HAP-1 (cell line): Measurements from ENCODE around the gene DLK2.
"Not testable (repeated sequence)": the region's sequence is repeated elsewhere in the genome, so short reads cannot be mapped to it uniquely, and the experiment has no call there.

Source experiments
- DNase-seq, 2 experiments: peaks; one replicate each; pipeline ENCODE4 v3.0.0-alpha.2; 2016 to 2020; ENCODE audit warnings: low spot score in 2 of 2
- H3K27me3 ChIP-seq: fragments of 250-450 bp; sonication (Bioruptor Pico); 2 replicates; pipeline ENCODE4 v1.5.1; 2020; ENCODE audit warnings: low read depth, mild to moderate bottlenecking, moderate library complexity
- H3K36me3 ChIP-seq: fragments of 250-450 bp; sonication (Bioruptor Pico); replicated peaks from 2 replicates; pipeline ENCODE4 v1.5.1; 2020; ENCODE audit warnings: mild to moderate bottlenecking
- H3K4me1 ChIP-seq: fragments of 250-450 bp; sonication (Bioruptor Pico); 2 replicates; pipeline ENCODE4 v1.5.1; 2020; ENCODE audit warnings: mild to moderate bottlenecking
- H3K4me3 ChIP-seq: fragments of 250-450 bp; sonication (Bioruptor Pico); 2 replicates; pipeline ENCODE4 v1.5.1; 2020; ENCODE audit warnings: mild to moderate bottlenecking, moderate library complexity
- H3K9me3 ChIP-seq: fragments of 250-450 bp; sonication (Bioruptor Pico); 2 replicates; pipeline ENCODE4 v1.5.1; 2020; ENCODE audit warnings: mild to moderate bottlenecking, moderate library complexity
- in situ Hi-C: fragments of 300-500 bp; cut with MboI; formaldehyde crosslinking; loops from 3 replicates; pipeline ENCODE4 v1.14.3; 2020; ENCODE audit warnings: low sequenced_read_pairs, inconsistent platforms, mixed read lengths

Gene DLK2

GRCh38 chr6:43472515-43472914, 17.2 kb upstream of the DLK2 start:
- in situ Hi-C loops: no loop called here
- no peaks in the 10 kb centered on the region for H3K36me3 ChIP-seq
- no peak for DNase-seq

GRCh38 chr6:43471399-43471798, 16.1 kb upstream of the DLK2 start:
- H3K27me3 ChIP-seq: no peaks in the 10 kb centered on the region
- in situ Hi-C loops: no loop called here
- no peaks in the 10 kb centered on the region for H3K36me3 ChIP-seq
- no peak for DNase-seq
- H3K9me3 ChIP-seq: no peaks in the 10 kb centered on the region
- no peaks in the 10 kb centered on the region for H3K4me1 ChIP-seq
- H3K4me3 ChIP-seq: no peak overlapping the region

More at GRCh38 chr6:43472515-43472914, 17.2 kb upstream of the DLK2 start:
- Histone ChIP-seq H3K4me1 (peaks cover 4% of the 10 kb centered on the region; the same call in 1 of the 2 replicates), H3K4me3 (no peak overlapping the region), H3K9me3 (no peaks in the 10 kb centered on the region), H3K27me3 (no peaks in the 10 kb centered on the region)

GRCh38 chr6:43469947-43470346, 14.6 kb upstream of the DLK2 start:
- Histone ChIP-seq H3K4me1 (no peaks in the 10 kb centered on the region), H3K4me3 (no peak overlapping the region), H3K27me3 (no peaks in the 10 kb centered on the region), H3K36me3 (no peaks in the 10 kb centered on the region), H3K9me3 (no peaks in the 10 kb centered on the region)
- no peak for DNase-seq
- in situ Hi-C loops: no loop called here

DNA sequence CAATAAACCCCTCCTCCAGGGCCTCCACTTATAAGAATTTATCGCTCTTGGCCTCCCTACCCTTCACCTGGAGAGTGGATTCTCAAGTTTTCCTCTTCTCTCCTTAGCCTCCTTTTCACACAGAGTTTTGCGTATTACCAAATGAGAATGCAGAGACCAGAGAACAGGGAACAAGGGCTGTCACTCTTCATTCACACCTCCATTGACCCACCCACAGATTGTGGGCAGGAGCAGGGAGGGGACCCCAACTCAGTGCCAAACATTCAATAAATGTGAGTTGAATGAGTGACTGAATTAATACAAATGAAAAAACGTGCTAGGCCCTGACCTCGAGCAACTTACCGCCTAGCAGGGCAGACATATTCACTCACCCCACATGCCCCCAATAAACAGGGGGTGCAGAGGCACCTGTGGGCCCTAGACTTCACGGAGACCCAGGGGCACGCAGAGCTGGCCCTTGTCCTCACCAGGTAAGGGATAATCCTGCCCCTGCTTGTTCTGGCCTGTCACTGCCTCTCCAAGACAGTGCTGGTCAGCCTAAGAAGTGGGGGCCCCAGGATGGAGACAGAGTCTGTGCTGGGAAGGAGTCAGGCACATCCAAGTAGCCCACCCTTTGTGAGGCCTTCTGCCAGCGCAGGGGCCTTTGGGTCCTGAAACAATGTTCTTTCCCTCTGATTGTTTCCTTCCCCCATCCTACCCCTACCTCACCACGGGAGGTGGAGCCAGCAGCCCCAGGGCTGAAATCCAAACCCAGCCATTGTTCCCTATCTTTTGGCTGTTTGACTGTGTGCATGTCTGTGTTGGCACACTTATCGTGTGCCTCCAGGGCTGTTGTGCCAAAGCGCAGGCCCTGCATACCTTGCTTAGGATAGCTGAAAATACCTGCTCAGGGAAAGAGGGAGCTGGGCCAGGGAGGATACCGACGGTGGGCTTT, 13.7 kb upstream of the DLK2 start:
- H3K9me3 ChIP-seq: no peaks in the 10 kb centered on the region
- no peaks in the 10 kb centered on the region for H3K27me3 ChIP-seq
- no peak for DNase-seq
- in situ Hi-C loops: no loop called here
- no peak overlapping the region for H3K4me3 ChIP-seq
- H3K36me3 ChIP-seq: no peaks in the 10 kb centered on the region
- no peaks in the 10 kb centered on the region for H3K4me1 ChIP-seq

DNA sequence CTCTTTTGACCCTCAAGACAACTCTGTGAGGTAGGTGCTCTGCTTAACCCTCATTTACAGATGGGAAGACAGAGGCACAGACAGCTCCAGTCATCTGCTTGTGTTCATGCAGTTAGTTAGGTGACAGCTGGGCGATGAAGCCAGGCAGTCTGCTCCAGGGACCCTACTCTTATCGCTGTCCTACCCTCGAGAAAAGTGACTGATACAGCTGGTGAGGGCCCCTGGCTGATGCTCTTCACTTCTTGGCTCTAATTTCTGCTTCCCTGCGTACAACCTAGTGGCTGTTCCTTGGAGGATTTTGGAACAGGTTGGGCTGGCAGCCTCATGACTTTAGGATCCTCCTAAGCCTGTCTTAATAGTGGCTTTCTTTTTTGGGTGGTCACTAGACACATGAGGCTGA, 12.9 kb upstream of the DLK2 start:
- Histone ChIP-seq H3K4me3 (no peak overlapping the region), H3K9me3 (no peaks in the 10 kb centered on the region), H3K36me3 (no peaks in the 10 kb centered on the region), H3K4me1 (no peaks in the 10 kb centered on the region), H3K27me3 (0 out of 2 replicates have a peak, but pooled peaks cover under 1% of the 10 kb centered on the region)
- in situ Hi-C loops: no loop called here
- no peak for DNase-seq

DNA sequence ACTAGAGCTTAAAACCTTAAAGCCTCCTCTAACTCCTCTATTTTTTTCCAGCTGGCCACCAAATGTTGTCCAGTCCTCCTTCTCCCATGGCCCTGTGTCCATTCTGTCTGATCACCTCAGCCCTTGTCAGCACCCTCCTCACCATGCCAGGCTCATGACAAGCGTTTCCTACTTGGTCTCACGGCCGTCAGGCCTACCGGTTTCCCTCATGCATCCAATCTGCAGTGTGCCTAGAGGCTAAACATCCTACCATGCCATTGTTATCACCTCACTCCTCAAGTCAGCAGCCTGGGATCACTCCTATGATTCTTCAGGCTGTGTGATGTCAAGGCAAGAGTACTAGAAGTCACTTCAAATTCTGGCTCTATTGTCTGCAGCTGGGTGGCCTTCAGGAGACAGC, 12.4 kb upstream of the DLK2 start:
- H3K36me3 ChIP-seq: no peaks in the 10 kb centered on the region
- no peak overlapping the region for H3K4me3 ChIP-seq
- no peaks in the 10 kb centered on the region for H3K9me3 ChIP-seq
- DNase-seq: no peak
- peaks cover 3% of the 10 kb centered on the region; the same call in 1 of the 2 replicates for H3K27me3 ChIP-seq
- in situ Hi-C loops: no loop called here
- no peaks in the 10 kb centered on the region for H3K4me1 ChIP-seq

DNA sequence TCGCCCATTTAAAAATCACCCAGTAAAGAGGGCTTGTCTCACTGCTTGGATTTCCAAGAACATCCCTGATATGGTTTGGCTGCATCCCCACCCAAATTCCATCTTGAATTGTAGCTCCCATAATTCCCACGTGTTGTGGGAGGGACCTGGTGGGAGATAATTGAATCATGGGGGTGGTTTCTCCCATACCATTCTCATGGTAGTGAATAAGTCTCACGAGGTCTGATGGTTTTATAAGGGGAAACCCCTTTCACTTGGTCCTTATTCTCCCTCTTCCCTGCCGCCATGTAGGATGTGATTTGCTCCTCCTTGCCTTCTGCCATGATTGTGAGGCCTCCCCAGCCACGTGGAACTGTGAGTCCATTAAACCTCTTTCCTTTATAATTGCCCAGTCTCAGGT, 11.9 kb upstream of the DLK2 start:
- in situ Hi-C loops, DNase-seq: not testable (repeated sequence)

GRCh38 chr6:43465948-43466347, 10.6 kb upstream of the DLK2 start:
- in situ Hi-C loops: no loop called here
- peaks cover 3% of the 10 kb centered on the region; the same call in 1 of the 2 replicates for H3K27me3 ChIP-seq
- no peaks in the 10 kb centered on the region for H3K9me3 ChIP-seq
- H3K36me3 ChIP-seq: no peaks in the 10 kb centered on the region
- no peak for DNase-seq
- no peak overlapping the region for H3K4me3 ChIP-seq
- H3K4me1 ChIP-seq: no peaks in the 10 kb centered on the region

More for the DNA sequence above, 11.9 kb upstream of the DLK2 start:
- not testable (repeated sequence) for H3K4me1 ChIP-seq, H3K36me3 ChIP-seq, H3K4me3 ChIP-seq, H3K9me3 ChIP-seq, H3K27me3 ChIP-seq

DNA sequence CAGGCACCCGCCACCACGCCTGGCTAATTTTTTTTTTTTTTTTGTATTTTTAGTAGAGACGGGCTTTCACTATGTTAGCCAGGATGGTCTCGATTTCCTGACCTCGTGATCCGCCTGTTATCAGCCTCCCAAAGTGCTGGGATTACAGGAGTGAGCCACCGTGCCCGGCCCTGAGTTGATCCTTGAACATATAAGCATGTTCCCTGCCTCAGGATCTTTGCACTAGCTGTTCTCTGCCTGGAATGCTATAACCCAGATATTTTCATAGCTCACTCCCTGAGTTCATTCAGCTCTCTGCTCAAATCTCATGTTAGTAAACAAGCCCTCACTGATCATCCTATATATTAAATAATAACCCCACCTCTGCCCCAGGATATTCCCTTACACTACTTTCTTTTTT, 9.0 kb upstream of the DLK2 start:
- no peak for DNase-seq
- no peaks in the 10 kb centered on the region for H3K4me1 ChIP-seq
- no peaks in the 10 kb centered on the region for H3K36me3 ChIP-seq
- in situ Hi-C loops: no loop called here
- H3K4me3 ChIP-seq: no peak overlapping the region
- no peaks in the 10 kb centered on the region for H3K9me3 ChIP-seq
- peaks cover 3% of the 10 kb centered on the region; the same call in 1 of the 2 replicates for H3K27me3 ChIP-seq

DNA sequence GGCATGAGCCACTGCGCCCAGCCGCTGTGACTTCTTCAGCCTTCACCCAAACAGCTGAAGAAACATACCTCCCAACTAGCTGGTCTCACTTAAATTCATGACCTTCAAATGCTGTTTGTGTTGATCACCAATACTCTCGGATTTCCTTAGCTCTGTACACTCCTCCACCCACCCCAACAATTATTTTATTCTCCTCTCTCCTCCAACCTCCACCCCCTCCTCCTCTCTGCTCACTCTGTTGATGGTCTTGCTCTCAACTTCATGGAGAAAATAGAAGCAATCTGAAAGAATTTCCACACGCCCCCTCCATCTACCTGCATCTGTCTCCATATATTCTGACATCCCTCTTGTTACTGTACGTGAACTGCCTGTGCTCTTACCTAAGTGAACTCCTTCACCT, 6.6 kb upstream of the DLK2 start:
- Histone ChIP-seq H3K9me3 (no peaks in the 10 kb centered on the region), H3K36me3 (no peaks in the 10 kb centered on the region), H3K4me3 (no peak overlapping the region), H3K4me1 (no peaks in the 10 kb centered on the region), H3K27me3 (peaks cover 3% of the 10 kb centered on the region; the same call in 1 of the 2 replicates)
- DNase-seq: no peak
- in situ Hi-C loops: no loop called here

DNA sequence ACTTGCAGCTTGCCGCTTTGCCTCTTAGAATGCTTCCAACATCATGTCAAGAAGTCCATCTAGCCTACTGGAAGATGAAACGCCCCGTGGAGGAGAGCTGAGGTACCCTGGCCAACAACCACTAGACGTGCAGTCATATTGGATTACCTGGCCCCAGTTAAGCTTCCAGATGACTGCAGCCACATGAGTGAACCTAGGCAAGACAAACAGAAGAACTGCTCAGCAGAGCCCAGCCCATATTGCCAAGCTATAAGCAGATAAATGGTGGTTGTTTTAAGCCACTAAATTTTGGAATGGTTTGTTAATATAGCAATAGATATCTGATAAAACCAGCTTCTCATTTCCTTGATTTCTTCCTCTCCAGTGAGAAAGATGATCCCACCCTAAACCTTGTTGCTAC, 4.7 kb upstream of the DLK2 start:
- Histone ChIP-seq H3K4me1 (0 out of 2 replicates have a peak, but pooled peaks cover 4% of the 10 kb centered on the region), H3K27me3 (peaks cover 3% of the 10 kb centered on the region; the same call in 1 of the 2 replicates), H3K36me3 (no peaks in the 10 kb centered on the region), H3K4me3 (no peak overlapping the region), H3K9me3 (no peaks in the 10 kb centered on the region)
- in situ Hi-C loops: no loop called here
- no peak for DNase-seq

- no peak for DNase-seq
- H3K27me3 ChIP-seq: peaks cover 3% of the 10 kb centered on the region; the same call in 1 of the 2 replicates
- 0 out of 2 replicates have a peak, but pooled peaks cover 4% of the 10 kb centered on the region for H3K4me1 ChIP-seq
- in situ Hi-C loops: no loop called here
- no peaks in the 10 kb centered on the region for H3K36me3 ChIP-seq
- no peak overlapping the region for H3K4me3 ChIP-seq
- H3K9me3 ChIP-seq: no peaks in the 10 kb centered on the region
These were observed 4.2 kb upstream of the DLK2 start for GRCh38 chr6:43459535-43459934.

DNA sequence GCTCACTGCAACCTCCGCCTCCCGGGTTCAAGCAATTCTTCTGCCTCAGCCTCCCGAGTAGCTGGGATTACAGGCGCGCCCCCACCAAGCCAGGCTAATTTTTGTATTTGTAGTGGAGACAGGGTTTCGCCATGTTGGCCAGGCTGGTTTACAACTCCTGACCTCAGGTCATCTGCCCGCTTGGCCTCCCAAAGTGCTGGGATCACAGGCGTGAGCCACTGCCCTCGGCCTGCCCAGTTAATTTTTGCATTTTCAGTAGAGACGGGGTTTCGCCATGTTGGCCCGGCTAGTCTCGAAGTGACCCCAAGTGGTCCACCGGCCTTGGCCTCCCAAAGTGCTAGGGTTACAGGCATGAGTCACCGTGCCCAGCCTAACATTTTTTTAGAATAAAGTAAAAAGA, 2.8 kb upstream of the DLK2 start:
- in situ Hi-C loops: not testable (repeated sequence)

GRCh38 chr6:43457643-43458042, 2.3 kb upstream of the DLK2 start:
- in situ Hi-C loops: no loop called here
- no peaks in the 10 kb centered on the region; the same call in 1 of the 2 replicates for H3K36me3 ChIP-seq
- H3K27me3 ChIP-seq: no peaks in the 10 kb centered on the region
- peaks cover 4% of the 10 kb centered on the region; the same call in 1 of the 2 replicates for H3K4me1 ChIP-seq
- H3K9me3 ChIP-seq: no peaks in the 10 kb centered on the region
- no peak for DNase-seq
- H3K4me3 ChIP-seq: no peak overlapping the region

More for the DNA sequence above, 2.8 kb upstream of the DLK2 start:
- H3K27me3 ChIP-seq, H3K36me3 ChIP-seq, H3K4me1 ChIP-seq, DNase-seq, H3K4me3 ChIP-seq, H3K9me3 ChIP-seq: not testable (repeated sequence)
